Stomach (tissue), 9 donors: ENCODE measurements around the gene SLC12A7. TPM values are rescaled to one million over a fixed set of nuclear protein-coding genes. Genes with fewer than 3 reads are reported as not detected.

Source experiments
- DNase-seq, 2 donors: peaks; one replicate each; pipeline versions ENCODE4 v3.0.0 to v3.0.0-alpha.2; 2013 to 2019
- H3K27ac ChIP-seq, 5 donors: fragments of 200-600 bp in 4 of 5; sonication (generic) in 4 of 5; one replicate each; pipeline ENCODE4 v1.5.1; 2013 to 2019; ENCODE audit warnings: mild to moderate bottlenecking in 1 of 5, moderate library complexity in 1 of 5
- H3K27me3 ChIP-seq, 3 donors: fragments of 200-600 bp; sonication (generic); one replicate each; pipeline ENCODE4 v1.5.1; 2017 to 2019; ENCODE audit warnings: mixed run types in 1 of 3
- H3K36me3 ChIP-seq, 4 donors: fragments of 200-600 bp; sonication (generic); 1 replicate in 3 of 4; 2 replicates in 1 of 4; pipeline ENCODE4 v1.5.1; 2016 to 2019
- H3K4me1 ChIP-seq, 4 donors: fragments of 200-600 bp; sonication (generic); one replicate each; pipeline ENCODE4 v1.5.1; 2016 to 2019
- H3K4me3 ChIP-seq, 4 donors: fragments of 200-600 bp; sonication (generic) in 3 of 4; one replicate each; pipeline ENCODE4 v1.5.1; 2016 to 2019; ENCODE audit warnings: mild to moderate bottlenecking in 1 of 4
- H3K9me3 ChIP-seq, 4 donors: fragments of 200-600 bp; sonication (generic); one replicate each; pipeline ENCODE4 v1.5.1; 2016 to 2019
- EP300 ChIP-seq: sonication (generic); formaldehyde crosslinking; IDR thresholded peaks from one replicate; pipeline ENCODE4 v1.6.1; 2017; ENCODE audit warnings: antibody characterized with exemption
- POLR2A ChIP-seq, 4 donors: fragments of 450-650 bp; IDR thresholded peaks; one replicate each; pipeline ENCODE4 v1.6.1; 2016; ENCODE audit warnings: antibody characterized with exemption in 4 of 4, control low read depth in 2 of 4, mild to moderate bottlenecking in 1 of 4, moderate library complexity in 1 of 4
- POLR2AphosphoS5 ChIP-seq, 3 donors: sonication (generic); formaldehyde crosslinking; IDR thresholded peaks; one replicate each; pipeline ENCODE4 v1.6.1; 2016; ENCODE audit warnings: antibody characterized with exemption in 3 of 3
- WGBS, 5 donors: extraction: QIAGEN DNeasy Blood & Tissue Kit in 3 of 5; methylation state at CpG; one replicate each; pipeline versions ENCODE4 v1.1.5 to v1.1.7; 2013 to 2018; 5-methylcytosine and 5-hydroxymethylcytosine counted together
- intact Hi-C: fragments of 100-400 bp; cut with DNase I; formaldehyde crosslinking; loops from one replicate; pipeline ENCODE4 v1.15.1; 2023; ENCODE audit warnings: low total_unique reads
- polyA plus RNA-seq, 3 donors: library from polyadenylated mRNA; stranded (reverse); fragments of 200-250 nt; gene quantifications; one replicate each; pipeline ENCODE4 v1.2.3, GENCODE V29; 2013
- total RNA-seq, 5 donors: library from RNA; depleted of rRNA; stranded (reverse); fragments of >200 nt; gene quantifications; one replicate each; pipeline versions ENCODE4 v1.1.0 to v1.2.3, GENCODE V29; 2014 to 2016
- TF ChIP-seq, protein P1 (sequence below), 7 experiments: fragments of 450-650 bp in 4 of 7; fragments of 200-600 bp in 3 of 7; sonication (generic) in 3 of 7; IDR thresholded peaks; one replicate each; pipeline ENCODE4 v1.5.1; 2016 to 2019; ENCODE audit warnings: antibody characterized with exemption in 7 of 7, control low read depth in 2 of 7, mild to moderate bottlenecking in 1 of 7
- donor health status: healthy with polysubstance abuse.
- donor health status: Bipolar disorder and iron deficiency.
- donor health status: healthy.

Gene SLC12A7
- total and polyA plus RNA-seq, 8 donors: 4.7 to 346 (median 37.7) TPM

DNA sequence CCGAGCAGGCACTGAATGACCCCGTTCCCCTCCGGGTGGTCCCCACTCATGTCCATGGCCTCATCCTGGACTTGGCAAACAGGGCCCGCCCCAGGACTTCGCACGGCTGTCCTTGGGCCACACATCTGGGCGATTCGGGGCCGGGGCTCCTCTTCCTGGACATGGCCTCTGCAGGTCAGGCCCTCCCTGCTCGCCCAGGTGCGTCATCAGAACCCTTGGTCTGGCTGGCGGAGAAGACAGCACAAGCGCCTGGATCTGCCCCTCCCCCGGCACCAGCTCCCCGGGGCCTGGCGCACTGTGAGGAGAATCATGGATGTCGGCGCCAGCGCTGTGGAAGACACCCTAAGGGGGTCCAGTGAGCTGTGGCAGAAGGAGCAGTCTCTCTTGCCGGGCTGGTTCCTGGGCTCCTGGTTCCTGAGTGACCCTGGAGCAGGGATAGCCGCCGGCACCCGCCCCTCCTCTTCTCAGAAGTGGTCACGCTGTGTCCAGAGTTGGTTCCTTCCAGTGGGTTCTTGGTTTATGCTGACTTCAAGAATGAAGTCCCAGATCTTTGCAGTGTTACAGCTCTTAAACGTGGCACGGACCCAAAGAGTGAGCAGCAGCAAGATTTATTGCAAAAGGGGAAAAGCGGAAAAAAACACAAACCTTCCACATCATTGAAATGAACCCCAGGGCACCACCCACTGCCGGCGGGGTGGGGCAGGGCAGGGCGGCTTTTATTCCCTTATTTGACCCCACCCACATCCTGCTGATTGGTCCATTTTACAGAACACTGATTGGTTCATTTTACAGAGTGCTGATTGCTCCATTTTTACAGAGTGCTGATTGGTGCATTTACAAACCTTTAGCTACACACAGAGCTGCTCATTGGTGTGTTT is 25.9 kb upstream of the SLC12A7 start:
- no peak for TF ChIP-seq POLR2A (IDR thresholded peaks at IDR 0.05)
- no peak for TF ChIP-seq EP300
- TF ChIP-seq, protein P1, sequence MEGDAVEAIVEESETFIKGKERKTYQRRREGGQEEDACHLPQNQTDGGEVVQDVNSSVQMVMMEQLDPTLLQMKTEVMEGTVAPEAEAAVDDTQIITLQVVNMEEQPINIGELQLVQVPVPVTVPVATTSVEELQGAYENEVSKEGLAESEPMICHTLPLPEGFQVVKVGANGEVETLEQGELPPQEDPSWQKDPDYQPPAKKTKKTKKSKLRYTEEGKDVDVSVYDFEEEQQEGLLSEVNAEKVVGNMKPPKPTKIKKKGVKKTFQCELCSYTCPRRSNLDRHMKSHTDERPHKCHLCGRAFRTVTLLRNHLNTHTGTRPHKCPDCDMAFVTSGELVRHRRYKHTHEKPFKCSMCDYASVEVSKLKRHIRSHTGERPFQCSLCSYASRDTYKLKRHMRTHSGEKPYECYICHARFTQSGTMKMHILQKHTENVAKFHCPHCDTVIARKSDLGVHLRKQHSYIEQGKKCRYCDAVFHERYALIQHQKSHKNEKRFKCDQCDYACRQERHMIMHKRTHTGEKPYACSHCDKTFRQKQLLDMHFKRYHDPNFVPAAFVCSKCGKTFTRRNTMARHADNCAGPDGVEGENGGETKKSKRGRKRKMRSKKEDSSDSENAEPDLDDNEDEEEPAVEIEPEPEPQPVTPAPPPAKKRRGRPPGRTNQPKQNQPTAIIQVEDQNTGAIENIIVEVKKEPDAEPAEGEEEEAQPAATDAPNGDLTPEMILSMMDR (IDR thresholded peaks at IDR 0.05): no peak
- no peak for TF ChIP-seq POLR2AphosphoS5 (IDR thresholded peaks at IDR 0.05)
- peaks cover 14 to 47% (median 33%) of the 10 kb centered on the region in 4 donors for H3K4me1 ChIP-seq
- no peaks in the 10 kb centered on the region for H3K9me3 ChIP-seq
- H3K4me3 ChIP-seq: no peak overlapping the region
- H3K36me3 ChIP-seq: no peaks in the 10 kb centered on the region
- peaks cover 0 to 16% (median 0%) of the 10 kb centered on the region in 3 donors for H3K27me3 ChIP-seq
- peak overlapping the region in 1 of 5 donors; percentile 32 for H3K27ac ChIP-seq
- WGBS, 5 donors: 80 to 91% (median 85%) methylated on average over 21 to 30 of the region's 30 CpGs
- intact Hi-C loops: no loop called here
- DNase-seq: no peak

DNA sequence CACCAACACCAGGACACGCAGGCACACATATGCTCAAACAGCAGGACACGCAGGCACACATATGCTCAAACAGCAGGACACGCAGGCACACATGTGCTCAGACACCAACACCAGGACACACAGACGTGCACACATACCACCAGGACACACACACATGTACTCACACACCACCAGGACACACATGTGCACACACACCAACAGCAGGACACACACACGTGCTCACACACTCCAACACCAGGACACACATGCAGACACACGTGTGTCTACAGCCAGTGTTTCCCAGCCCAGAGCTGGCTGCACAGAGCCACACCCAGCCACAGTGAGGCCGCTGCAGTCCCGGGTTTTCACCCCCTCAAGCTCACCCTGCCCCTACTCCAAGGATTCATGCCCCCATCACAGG is 25.0 kb upstream of the SLC12A7 start:
- WGBS, 5 donors: 63 to 89% (median 82%) methylated on average over 8 of the region's 8 CpGs
- no peaks in the 10 kb centered on the region for H3K36me3 ChIP-seq
- TF ChIP-seq, protein P1 (IDR thresholded peaks at IDR 0.05): no peak
- TF ChIP-seq POLR2A (IDR thresholded peaks at IDR 0.05) (no peak), EP300 (no peak), POLR2AphosphoS5 (IDR thresholded peaks at IDR 0.05) (no peak)
- H3K9me3 ChIP-seq: no peaks in the 10 kb centered on the region
- no peak overlapping the region for H3K4me3 ChIP-seq
- peaks cover 0 to 13% (median 0%) of the 10 kb centered on the region in 3 donors for H3K27me3 ChIP-seq
- DNase-seq: no peak
- no peak overlapping the region for H3K27ac ChIP-seq
- intact Hi-C loops: no loop called here
- H3K4me1 ChIP-seq: peaks cover 14 to 53% (median 34%) of the 10 kb centered on the region in 4 donors

DNA sequence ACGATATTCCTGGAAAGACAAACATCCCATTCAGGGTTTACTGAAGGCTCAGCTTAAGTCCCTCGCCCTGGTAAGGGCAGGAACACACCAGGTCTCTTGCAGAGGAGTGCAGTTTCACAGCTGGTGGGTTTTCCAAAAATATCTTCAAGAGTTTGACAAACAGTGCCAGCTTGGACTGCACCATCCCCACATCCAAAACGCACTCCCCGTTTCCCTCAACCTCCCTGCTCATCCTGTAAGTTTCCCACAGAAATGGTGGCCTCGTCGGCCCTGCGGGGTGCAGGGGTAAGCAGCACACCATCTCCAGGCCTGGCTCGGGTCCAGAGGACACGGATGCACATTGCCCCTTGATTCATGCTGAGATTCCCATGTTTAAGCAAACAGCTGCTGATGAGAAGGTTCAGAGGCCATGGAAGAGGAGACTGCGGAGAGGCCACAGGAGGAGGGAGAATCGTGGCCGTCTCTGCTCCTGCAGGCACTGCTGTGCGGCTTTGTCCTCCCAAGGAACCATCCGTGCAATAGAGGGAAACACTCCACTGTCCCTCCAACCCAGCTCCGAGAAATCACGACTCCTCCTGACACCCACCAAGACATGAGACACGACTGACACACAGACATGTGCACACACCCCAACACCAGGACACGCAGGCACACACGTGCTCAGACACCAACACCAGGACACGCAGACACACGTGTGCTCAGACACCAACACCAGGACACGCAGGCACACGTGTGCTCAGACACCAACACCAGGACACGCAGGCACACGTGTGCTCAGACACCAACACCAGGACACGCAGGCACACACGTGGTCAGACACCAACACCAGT is 24.0 kb upstream of the SLC12A7 start:
- intact Hi-C loops: no loop called here
- peaks cover 0 to 11% (median 0%) of the 10 kb centered on the region in 3 donors for H3K27me3 ChIP-seq

More for the DNA sequence above, 24.0 kb upstream of the SLC12A7 start:
- WGBS, 5 donors: 80 to 85% (median 83%) methylated on average over 23 to 27 of the region's 27 CpGs
- H3K4me3 ChIP-seq: no peak overlapping the region
- TF ChIP-seq EP300 (no peak), POLR2A (IDR thresholded peaks at IDR 0.05) (no peak), POLR2AphosphoS5 (IDR thresholded peaks at IDR 0.05) (no peak)
- TF ChIP-seq, protein P1 (IDR thresholded peaks at IDR 0.05): no peak
- H3K36me3 ChIP-seq: no peaks in the 10 kb centered on the region
- peaks cover 20 to 60% (median 40%) of the 10 kb centered on the region in 4 donors for H3K4me1 ChIP-seq
- no peaks in the 10 kb centered on the region for H3K9me3 ChIP-seq
- peak overlapping the region in 1 of 5 donors; percentile 69 for H3K27ac ChIP-seq
- DNase-seq: no peak
